B cell (primary cell): Measurements from ENCODE around the gene KRTAP9-1. TPM values are rescaled to one million over a fixed set of nuclear protein-coding genes. Genes with fewer than 3 reads are reported as not detected.
A peak's percentile ranks its signal among the peaks of the same experiment; 100 is the strongest.

Experiments used
- ATAC-seq: fragments of 200-7000 bp; cut with Tn5 transposase; one replicate; pipeline ENCODE4 v1.10.0; 2021; ENCODE audit warnings: low read depth, mild to moderate bottlenecking, moderate number of reproducible peaks, moderate library complexity
- CTCF ChIA-PET: fragments of 350-600 bp; sonication (Branson Sonifier 250); formaldehyde crosslinking; loops from one replicate; lab custom pipeline; 2021; ENCODE audit warnings: antibody characterized with exemption, inconsistent platforms; lab: Charles Lee
- POLR2A ChIA-PET: fragments of 350-600 bp; sonication (Branson Sonifier 250); formaldehyde crosslinking; loops from one replicate; lab custom pipeline; 2021; ENCODE audit warnings: antibody characterized with exemption; lab: Charles Lee
- DNase-seq: peaks from one replicate; pipeline ENCODE4 v3.0.0; 2013
- H2AFZ ChIP-seq: 2 replicates; pipeline ENCODE4 v1.6.1; 2012; ENCODE audit warnings: mild to moderate bottlenecking, low read depth, low read length; ENCODE audit not compliant: insufficient read depth, poor library complexity, severe bottlenecking
- H3K27ac ChIP-seq, 2 donors: 1 replicate in 1 of 2; 2 replicates in 1 of 2; pipeline ENCODE4 v1.5.1; 2012 to 2013; ENCODE audit warnings: low read length in 2 of 2, mild to moderate bottlenecking in 2 of 2, moderate library complexity in 1 of 2
- H3K27me3 ChIP-seq, 4 experiments: fragments of 200-600 bp in 1 of 4; sonication (generic) in 1 of 4; replicated peaks in 1 of 4; 1 replicate in 2 of 4; 2 replicates in 2 of 4; pipeline versions ENCODE4 v1.6.1 to v1.7.0; 2013 to 2016; ENCODE audit warnings: low read length in 3 of 4, mild to moderate bottlenecking in 2 of 4, mixed read lengths in 1 of 4, moderate library complexity in 1 of 4; ENCODE audit not compliant: insufficient read depth in 4 of 4, control insufficient read depth in 3 of 4; ENCODE audit errors: control extremely low read depth in 1 of 4
- H3K36me3 ChIP-seq, 2 experiments: replicated peaks in 1 of 2; 1 replicate in 1 of 2; 2 replicates in 1 of 2; pipeline versions ENCODE4 v1.6.1 to v1.7.1; 2013; ENCODE audit warnings: low read length in 1 of 2; ENCODE audit not compliant: insufficient read depth in 2 of 2, control insufficient read depth in 1 of 2; ENCODE audit errors: control extremely low read depth in 1 of 2, extremely low read depth in 1 of 2
- H3K4me1 ChIP-seq, 2 donors: fragments of 200-600 bp in 1 of 2; sonication (generic) in 1 of 2; 1 replicate in 1 of 2; 2 replicates in 1 of 2; pipeline versions ENCODE4 v1.5.1 to v1.6.1; 2013 to 2017; ENCODE audit warnings: low read length in 2 of 2; ENCODE audit not compliant: control insufficient read depth in 2 of 2, insufficient read depth in 2 of 2
- H3K4me2 ChIP-seq: replicated peaks from 2 replicates; pipeline ENCODE3; 2012; ENCODE audit warnings: mild to moderate bottlenecking, low read depth, low read length; ENCODE audit not compliant: poor library complexity, severe bottlenecking
- H3K4me3 ChIP-seq, 5 experiments: fragments of 200-600 bp in 1 of 5; sonication (generic) in 1 of 5; 1 replicate in 3 of 5; 2 replicates in 2 of 5; pipeline versions ENCODE4 v1.5.1 to v1.7.0; 2011 to 2016; ENCODE audit warnings: low read length in 4 of 5, mild to moderate bottlenecking in 4 of 5, low read depth in 2 of 5, control low read depth in 1 of 5, moderate library complexity in 1 of 5; ENCODE audit not compliant: insufficient read depth in 1 of 5; ENCODE audit errors: control extremely low read depth in 1 of 5, extremely low read depth in 1 of 5
- H3K79me2 ChIP-seq: fragments of 200-600 bp; sonication (generic); one replicate; pipeline ENCODE4 v1.6.0; 2016; ENCODE audit warnings: low read length; ENCODE audit not compliant: control insufficient read depth, insufficient read depth
- H3K9ac ChIP-seq: fragments of 200-600 bp; sonication (generic); 2 replicates; pipeline ENCODE4 v1.6.1; 2017; ENCODE audit warnings: mild to moderate bottlenecking, low read length, moderate library complexity
- H3K9me3 ChIP-seq, 3 donors: one replicate each; pipeline versions ENCODE4 v1.6.1 to v1.7.1; 2013; ENCODE audit warnings: low read length in 2 of 3; ENCODE audit not compliant: control insufficient read depth in 2 of 3, insufficient read depth in 1 of 3; ENCODE audit errors: control extremely low read depth in 1 of 3
- H4K20me1 ChIP-seq: 2 replicates; pipeline ENCODE4 v1.6.0; 2012; ENCODE audit warnings: mild to moderate bottlenecking, low read length; ENCODE audit not compliant: insufficient read depth, control insufficient read depth, poor library complexity, severe bottlenecking
- H3K27ac Mint-ChIP-seq: one replicate; pipeline ENCODE4 v1.8.0; 2021; ENCODE audit warnings: mixed read lengths
- H3K27me3 Mint-ChIP-seq: one replicate; pipeline ENCODE4 v1.8.0; 2021; ENCODE audit warnings: mixed read lengths
- H3K4me1 Mint-ChIP-seq: one replicate; pipeline ENCODE4 v1.8.0; 2021; ENCODE audit warnings: mixed read lengths
- H3K4me3 Mint-ChIP-seq: one replicate; pipeline ENCODE4 v1.8.0; 2021; ENCODE audit warnings: mixed read lengths
- H3K9me3 Mint-ChIP-seq: one replicate; pipeline ENCODE4 v1.8.0; 2022; ENCODE audit warnings: mixed read lengths; ENCODE audit not compliant: insufficient read depth
- CTCF ChIP-seq: fragments of 200-600 bp; IDR thresholded peaks from one replicate; pipeline ENCODE4 v1.8.0; 2022; ENCODE audit warnings: antibody characterized with exemption, mild to moderate bottlenecking
- EZH2 ChIP-seq: IDR thresholded peaks from 2 replicates; pipeline ENCODE4 v1.6.1; 2012; ENCODE audit warnings: borderline replicate concordance, low read depth, mild to moderate bottlenecking, moderate library complexity, low read length; ENCODE audit not compliant: insufficient read depth, poor library complexity, severe bottlenecking
- WGBS: methylation state at CpG from one replicate; pipeline ENCODE4 v1.1.5; 2013; ENCODE audit warnings: missing lambda C conversion rate; ENCODE audit not compliant: insufficient coverage; 5-methylcytosine and 5-hydroxymethylcytosine counted together
- intact Hi-C: fragments of 100-400 bp; cut with micrococcal nuclease; formaldehyde crosslinking; loops from one replicate; pipeline ENCODE4 v1.10.0; 2022
- polyA plus RNA-seq: library from polyadenylated mRNA; depleted of rRNA; stranded (reverse); fragments of >200 nt; gene quantifications from 2 replicates; pipeline ENCODE4 v1.2.3, GENCODE V29; 2012
- total RNA-seq, 2 donors: library from RNA; stranded (reverse); fragments of 120-200 nt in 1 of 2; gene quantifications; 1 replicate in 1 of 2; 2 replicates in 1 of 2; pipeline versions ENCODE4 v1.2.3 to v1.2.4, GENCODE V29; 2013 to 2022

Gene KRTAP9-1
- total and polyA plus RNA-seq, 2 donors (not counting 1 experiment from before 2014, with no cell fraction given): not detected

GRCh38 chr17:41177727-41178271, 11.9 kb upstream of the KRTAP9-1 start, which contains the start of gene KRTAP4-2:
KRTAP4-2 (minus strand) TSS chr17:41178221; CDS start chr17:41178164, 57 bp downstream.
- intact Hi-C loops: loop anchor here (5.0 kb wide), 1 partner anchor 60 kb away; the partner anchor contains the start of gene KRTAP4-11
- peak within 1 kb of the TSS; percentile 51 for H3K4me2 ChIP-seq
- no peak for DNase-seq
- H3K4me3 ChIP-seq: no peak within 1 kb of the TSS
- no peak within 1 kb of the TSS for H2AFZ ChIP-seq
- H3K27ac Mint-ChIP-seq: peak within 1 kb of the TSS; percentile 42
- no peak within 1 kb of the TSS for H3K9ac ChIP-seq
- H3K9me3 ChIP-seq: no peaks in the 10 kb centered on the region
- ChIA-PET POLR2A (no interaction called here), CTCF (interaction anchor here (1.2 kb wide), 1 partner anchor 11 kb away, joined by 3 read pairs; no protein-coding TSS in a partner anchor)
- no peaks in the 10 kb centered on the region for H3K36me3 ChIP-seq
- TF ChIP-seq EZH2 (no peak), CTCF (no peak)
- H3K4me1 ChIP-seq: peaks cover 39 to 41% of the 10 kb centered on the region in 2 donors
- no peaks in the 10 kb centered on the region for H3K27me3 ChIP-seq
- peaks cover 6% of the 10 kb centered on the region for H3K27me3 Mint-ChIP-seq
- peaks cover 44% of the 10 kb centered on the region for H3K4me1 Mint-ChIP-seq
- H3K9me3 Mint-ChIP-seq: no peaks in the 10 kb centered on the region
- H3K79me2 ChIP-seq: no peaks in the 10 kb centered on the region
- no peaks in the 10 kb centered on the region for H4K20me1 ChIP-seq
- ATAC-seq: no peak
- H3K4me3 Mint-ChIP-seq: peak within 1 kb of the TSS; percentile 54
- H3K27ac ChIP-seq: no peak within 1 kb of the TSS
- 95% methylated on average over 5 of the region's 7 CpGs for WGBS

GRCh38 chr17:41178341-41178740, 11.3 kb upstream of the KRTAP9-1 start:
- DNase-seq: peak; percentile 45
- Histone ChIP-seq H3K4me2 (no peak overlapping the region), H2AFZ (no peak overlapping the region), H3K4me1 (peaks cover 39 to 41% of the 10 kb centered on the region in 2 donors), H3K79me2 (no peaks in the 10 kb centered on the region), H3K36me3 (no peaks in the 10 kb centered on the region), H3K9me3 (no peaks in the 10 kb centered on the region), H3K27ac (no peak overlapping the region), H3K9ac (no peak overlapping the region), H3K4me3 (no peak overlapping the region), H4K20me1 (no peaks in the 10 kb centered on the region), H3K27me3 (no peaks in the 10 kb centered on the region)
- no peak for TF ChIP-seq EZH2
- Mint-ChIP-seq H3K4me1 (peaks cover 42% of the 10 kb centered on the region), H3K9me3 (no peaks in the 10 kb centered on the region), H3K27ac (peak overlapping the region; percentile 42), H3K4me3 (peak overlapping the region; percentile 54), H3K27me3 (peaks cover 3% of the 10 kb centered on the region)
- POLR2A ChIA-PET: no interaction called here
- intact Hi-C loops: loop anchor here (5.0 kb wide), 1 partner anchor 61 kb away; the partner anchor contains the start of gene KRTAP4-11
- CTCF ChIA-PET: interaction anchor here (1.2 kb wide), 1 partner anchor 10 kb away, joined by 3 read pairs; no protein-coding TSS in a partner anchor
- WGBS: 100% methylated on average over 3 of the region's 3 CpGs
- ATAC-seq: peak; percentile 71
